GM12892 (cell line): Measurements from ENCODE around the gene RALY.

Experiments
- POLR2A ChIP-seq: IDR thresholded peaks from 2 replicates; pipeline ENCODE4 v1.6.1; 2011; ENCODE audit warnings: low read depth, low read length, control low read depth
- POLR2AphosphoS5 ChIP-seq: IDR thresholded peaks from 2 replicates; pipeline ENCODE4 v1.6.1; 2011; ENCODE audit warnings: low read depth, low read length, control low read depth
- TAF1 ChIP-seq: IDR thresholded peaks from 2 replicates; pipeline ENCODE4 v1.6.1; 2011; ENCODE audit warnings: low read depth, mild to moderate bottlenecking, control low read depth, low read length, borderline replicate concordance

DNA sequence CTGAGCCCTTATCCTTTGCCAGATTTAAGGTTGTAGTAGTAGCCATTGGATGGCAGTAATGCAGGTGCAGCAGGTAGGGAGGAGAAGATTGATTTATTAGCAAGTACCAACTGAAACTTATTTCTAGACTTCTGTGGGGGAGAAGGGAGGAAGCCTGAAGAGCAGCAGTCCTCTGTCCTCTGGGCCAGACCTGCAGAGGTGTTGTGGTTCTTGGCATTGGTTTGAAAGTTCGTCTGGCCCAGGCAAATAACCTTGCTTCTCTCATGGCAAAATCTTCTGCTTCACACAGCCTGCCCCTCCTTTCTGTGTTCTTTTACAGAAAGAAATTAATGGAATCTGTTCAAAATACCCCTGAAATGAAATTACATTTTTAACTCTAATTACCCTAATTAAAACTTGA lies 24.5 kb downstream of the RALY start:
- no peak for TF ChIP-seq POLR2AphosphoS5
- no peak for TF ChIP-seq POLR2A
- no peak for TF ChIP-seq TAF1
